Measurements from ENCODE around the gene TLX2. TPM values are rescaled to one million over a fixed set of nuclear protein-coding genes. Genes with fewer than 3 reads are reported as not detected.
A peak's percentile ranks its signal among the peaks of the same experiment; 100 is the strongest.

TLX2 gene
- total RNA-seq, 2 donors from 2014 or later: not detected

- no peak for DNase-seq (ENCODE audit: low spot score)
- Histone ChIP-seq H3K27me3 (peaks cover 18 to 21% of the 10 kb centered on the region in 2 donors), H3K36me3 (peaks cover 4% of the 10 kb centered on the region), H3K9me3 (no peaks in the 10 kb centered on the region), H3K4me3 (peak overlapping the region in 1 of 2 donors; percentile 51), H3K4me1 (peaks cover 0 to 62% of the 10 kb centered on the region in 2 donors), H3K27ac (no peak overlapping the region)
- no peak for TF ChIP-seq CTCF (IDR thresholded peaks at IDR 0.05)
Observed at GRCh38 chr2:74499940-74500577, 14.2 kb upstream of the TLX2 start.

GRCh38 chr2:74500578-74500946 lies 13.7 kb upstream of the TLX2 start:
- Histone ChIP-seq H3K27ac (no peak overlapping the region), H3K36me3 (peaks cover 9% of the 10 kb centered on the region), H3K27me3 (peaks cover 18 to 21% of the 10 kb centered on the region in 2 donors), H3K9me3 (no peaks in the 10 kb centered on the region), H3K4me1 (peaks cover 0 to 67% of the 10 kb centered on the region in 2 donors), H3K4me3 (no peak overlapping the region)
- no peak for DNase-seq (ENCODE audit: low spot score)
- no peak for TF ChIP-seq CTCF (IDR thresholded peaks at IDR 0.05)

- H3K36me3 ChIP-seq: peaks cover 14% of the 10 kb centered on the region
- H3K4me3 ChIP-seq: peak overlapping the region in 1 of 2 donors; percentile 62
- DNase-seq (ENCODE audit: low spot score): no peak
- no peak for TF ChIP-seq CTCF (IDR thresholded peaks at IDR 0.05)
- H3K27me3 ChIP-seq: peaks cover 18 to 21% of the 10 kb centered on the region in 2 donors
- H3K9me3 ChIP-seq: no peaks in the 10 kb centered on the region
- peaks cover 0 to 77% of the 10 kb centered on the region in 2 donors for H3K4me1 ChIP-seq
- H3K27ac ChIP-seq: no peak overlapping the region
Observed at GRCh38 chr2:74501335-74502071, 12.7 kb upstream of the TLX2 start.

- H3K27me3 ChIP-seq: peaks cover 18 to 21% of the 10 kb centered on the region in 2 donors
- H3K4me1 ChIP-seq: peaks cover 0 to 82% of the 10 kb centered on the region in 2 donors
- TF ChIP-seq CTCF (IDR thresholded peaks at IDR 0.05): no peak
- no peaks in the 10 kb centered on the region for H3K9me3 ChIP-seq
- H3K36me3 ChIP-seq: peaks cover 14% of the 10 kb centered on the region
- H3K4me3 ChIP-seq: peak overlapping the region; percentile 44 to 62
- DNase-seq (ENCODE audit: low spot score): no peak
- H3K27ac ChIP-seq: peak overlapping the region in 1 of 2 donors; percentile 84
Observed at GRCh38 chr2:74502147-74502719, 12.0 kb upstream of the TLX2 start.

GRCh38 chr2:74502720-74503505 lies 11.3 kb upstream of the TLX2 start:
- peak in 1 of 2 donors; percentile 52 for TF ChIP-seq CTCF (IDR thresholded peaks at IDR 0.05)

More at GRCh38 chr2:74502720-74503505, 11.3 kb upstream of the TLX2 start:
- DNase-seq (ENCODE audit: low spot score): peak; percentile 96
- Histone ChIP-seq H3K27me3 (peaks cover 14 to 17% of the 10 kb centered on the region in 2 donors), H3K36me3 (peaks cover 14% of the 10 kb centered on the region), H3K4me1 (peaks cover 0 to 78% of the 10 kb centered on the region in 2 donors), H3K9me3 (no peaks in the 10 kb centered on the region), H3K27ac (peak overlapping the region; percentile 77 to 84), H3K4me3 (peak overlapping the region; percentile 44 to 62)
